ENCODE data around the gene DYSF. TPM values are rescaled to one million over a fixed set of nuclear protein-coding genes. Genes with fewer than 3 reads are reported as not detected.

DYSF gene
- total RNA-seq, 1 donor from 2014 or later, result 100 TPM

- DNase-seq, result peak; percentile 75
Observed at GRCh38 chr2:71603311-71603811, 150.0 kb downstream of the DYSF start.

GRCh38 chr2:71603851-71604725 is 150.7 kb downstream of the DYSF start:
- no peak for DNase-seq

DNA sequence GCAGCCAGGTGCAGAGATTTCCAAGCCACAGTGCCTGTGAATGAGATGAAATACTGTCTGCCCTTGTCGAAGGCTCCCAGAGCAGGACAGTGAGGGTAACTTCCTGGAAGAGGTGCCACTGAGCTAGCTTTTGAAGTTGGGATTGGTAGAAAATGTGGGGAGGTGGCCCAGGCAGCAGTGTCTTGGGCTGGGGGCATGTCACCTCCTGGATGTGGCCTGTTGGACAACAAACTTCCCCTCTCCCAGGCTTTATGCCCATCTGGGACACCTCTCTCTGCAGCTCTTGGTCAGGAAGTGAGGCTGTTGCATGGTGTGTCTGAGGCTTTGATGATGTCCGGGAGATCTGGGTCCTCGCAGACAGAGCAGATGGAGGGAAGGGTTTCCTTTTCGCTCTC is 151.4 kb downstream of the DYSF start:
- no peak for DNase-seq

DNA sequence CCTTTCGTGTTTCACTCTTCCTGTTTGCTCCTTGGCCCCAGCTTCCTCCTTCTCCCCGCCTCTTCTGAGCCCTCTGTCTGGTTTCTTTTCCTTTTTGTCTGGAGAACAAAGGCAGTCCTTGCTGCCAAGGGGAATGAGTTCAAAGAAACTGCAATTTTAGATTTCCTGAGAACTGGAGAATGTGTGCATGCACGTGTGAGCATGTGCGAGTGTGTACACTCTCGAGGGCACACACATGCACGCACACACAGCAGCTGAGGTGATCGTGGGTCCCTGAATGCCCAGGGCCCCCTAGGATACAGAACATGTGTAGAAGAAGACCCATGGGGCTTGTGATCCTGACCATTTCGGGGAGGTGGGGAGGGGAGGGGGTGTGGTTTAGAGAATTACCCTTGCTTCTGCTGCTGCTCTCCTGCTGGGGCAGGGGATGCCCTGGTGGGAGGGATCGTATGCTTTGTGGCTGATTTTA is 151.8 kb downstream of the DYSF start:
- peak; percentile 53 for DNase-seq

DNA sequence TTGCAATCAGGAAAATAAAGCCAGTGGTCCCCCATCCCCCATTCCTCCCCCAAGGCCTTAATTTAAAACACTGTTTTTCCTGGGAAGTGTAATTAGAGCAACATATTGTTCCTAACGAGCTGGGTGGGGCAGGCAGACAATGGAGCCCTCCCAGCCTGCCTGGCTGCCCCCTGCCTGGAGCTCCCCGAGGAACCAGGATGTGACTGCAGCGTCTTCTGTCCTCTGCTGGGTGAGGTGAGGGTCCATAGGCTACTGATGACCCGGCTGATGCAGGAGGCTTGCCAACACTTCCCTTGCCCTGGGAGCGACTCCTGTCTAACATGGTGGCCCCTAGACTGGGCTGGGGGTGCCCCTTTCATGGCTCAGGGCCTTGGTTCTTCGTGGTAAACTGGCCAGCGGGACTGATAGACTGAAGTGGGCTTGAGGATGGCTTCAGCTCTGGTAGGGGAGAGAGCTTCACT is 152.4 kb downstream of the DYSF start:
- no peak for DNase-seq

GRCh38 chr2:71606244-71606643 is 152.9 kb downstream of the DYSF start:
- DNase-seq, result no peak

DNA sequence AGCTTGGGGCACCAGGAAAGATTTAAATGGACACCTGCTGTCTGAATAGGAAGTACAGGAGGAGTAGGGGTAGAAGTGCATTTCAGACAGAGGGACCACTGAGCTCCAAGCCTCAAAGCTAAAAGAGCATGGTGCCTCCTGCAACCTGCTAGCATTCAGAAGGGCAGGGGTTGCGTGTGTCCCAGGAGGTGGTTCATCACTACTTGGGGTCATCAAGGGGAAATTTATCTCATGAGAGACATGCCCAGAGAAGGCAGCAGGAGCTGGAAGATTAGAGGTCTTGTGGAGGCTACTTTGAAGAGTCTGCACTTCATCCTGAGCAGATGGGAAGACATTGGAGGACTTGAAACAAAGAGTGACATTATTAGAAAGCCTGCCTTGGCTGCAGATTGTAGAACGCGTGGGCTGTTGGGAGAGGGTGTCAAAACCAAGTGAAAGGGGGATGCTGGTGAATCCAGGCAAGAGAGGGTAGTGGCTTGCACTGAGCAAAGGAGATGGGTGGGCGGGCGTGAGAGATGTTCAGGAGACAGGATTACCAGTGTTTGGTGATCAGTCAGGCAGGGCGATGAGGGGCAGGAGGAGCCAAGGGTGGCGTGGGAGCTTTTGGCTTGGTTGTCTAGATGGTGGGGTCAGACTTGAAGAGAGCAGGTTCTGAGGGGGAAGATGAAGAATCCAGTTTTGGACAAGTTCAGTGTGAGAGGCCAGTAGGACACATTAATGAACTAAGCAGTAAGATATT is 154.0 kb downstream of the DYSF start:
- no peak for DNase-seq

GRCh38 chr2:71608034-71608433 is 154.7 kb downstream of the DYSF start:
- DNase-seq, result no peak

DNA sequence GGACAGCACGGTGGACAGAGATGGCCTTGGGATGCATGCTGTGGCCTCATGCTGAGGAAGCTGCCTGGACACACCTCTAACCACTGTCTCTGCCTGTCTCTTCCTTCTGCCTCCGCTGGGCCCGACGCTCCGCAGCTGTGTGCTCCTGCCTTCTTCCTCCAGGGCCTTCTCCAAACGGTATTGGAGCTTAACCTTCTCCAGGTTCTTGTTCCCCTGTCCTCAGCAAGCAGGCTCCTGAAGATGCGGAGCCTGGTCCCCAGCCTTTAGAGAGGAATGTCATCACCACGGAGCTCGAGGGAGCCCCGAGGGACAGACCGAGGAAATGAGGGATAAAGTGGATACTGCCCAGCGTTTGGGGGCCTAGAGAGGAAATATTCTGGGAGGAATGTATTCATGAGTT is 155.1 kb downstream of the DYSF start:
- no peak for DNase-seq

DNA sequence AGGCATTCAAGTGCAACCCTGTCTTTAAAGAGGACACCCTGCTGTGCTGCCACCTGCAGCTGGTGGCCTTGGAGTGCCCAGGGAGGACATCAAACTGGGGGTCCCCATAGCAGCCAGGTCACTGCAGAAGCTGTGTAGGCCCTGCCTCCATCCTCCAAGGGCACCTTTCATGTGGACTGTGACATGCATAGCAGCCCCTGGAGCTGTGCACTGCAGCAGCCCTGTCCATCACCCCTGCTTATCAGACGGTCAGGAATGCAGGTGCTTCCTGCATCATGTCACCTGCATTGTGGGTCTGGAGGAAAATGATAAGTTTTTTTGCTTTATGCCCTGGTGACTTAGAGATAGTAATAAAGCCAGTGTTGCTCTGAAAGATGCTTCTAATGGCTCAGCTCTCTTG is 155.7 kb downstream of the DYSF start:
- no peak for DNase-seq

- no peak for DNase-seq
Observed at GRCh38 chr2:71609441-71609840, 156.1 kb downstream of the DYSF start.

- DNase-seq, result peak; percentile 60
Observed at GRCh38 chr2:71609958-71610357, 156.6 kb downstream of the DYSF start.

DNA sequence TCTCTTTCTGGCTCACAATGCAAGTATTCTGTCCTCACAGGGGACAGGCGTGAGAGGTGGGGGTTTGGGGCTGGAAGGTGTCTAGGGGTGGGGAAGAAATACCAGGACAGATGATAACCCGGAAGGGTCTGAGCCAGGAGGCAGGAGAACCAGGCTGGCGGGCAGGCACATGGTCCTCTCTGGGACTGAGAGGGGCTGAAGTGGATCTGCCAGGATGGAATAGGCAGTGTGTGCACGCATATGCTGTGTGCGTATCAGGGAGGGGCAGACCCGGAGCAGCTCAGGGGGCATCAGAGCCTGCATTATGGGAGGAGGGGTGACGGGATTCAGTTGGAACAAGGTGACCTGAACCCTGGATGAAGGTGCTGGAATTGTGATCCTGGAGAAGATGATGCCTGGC is 157.3 kb downstream of the DYSF start:
- no peak for DNase-seq

DNA sequence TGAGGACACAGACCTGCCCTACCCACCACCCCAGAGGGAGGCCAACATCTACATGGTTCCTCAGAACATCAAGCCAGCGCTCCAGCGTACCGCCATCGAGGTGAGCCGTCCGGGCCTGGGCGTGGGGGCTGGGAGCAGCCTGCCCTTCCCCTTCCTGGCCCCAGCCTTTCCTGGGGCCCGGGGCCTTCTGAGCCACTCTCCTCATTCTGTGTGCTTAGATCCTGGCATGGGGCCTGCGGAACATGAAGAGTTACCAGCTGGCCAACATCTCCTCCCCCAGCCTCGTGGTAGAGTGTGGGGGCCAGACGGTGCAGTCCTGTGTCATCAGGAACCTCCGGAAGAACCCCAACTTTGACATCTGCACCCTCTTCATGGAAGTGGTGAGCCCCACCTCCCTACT is 157.9 kb downstream of the DYSF start:
- DNase-seq, result no peak

GRCh38 chr2:71611781-71612527 is 158.6 kb downstream of the DYSF start:
- peak; percentile 47 for DNase-seq

DNA sequence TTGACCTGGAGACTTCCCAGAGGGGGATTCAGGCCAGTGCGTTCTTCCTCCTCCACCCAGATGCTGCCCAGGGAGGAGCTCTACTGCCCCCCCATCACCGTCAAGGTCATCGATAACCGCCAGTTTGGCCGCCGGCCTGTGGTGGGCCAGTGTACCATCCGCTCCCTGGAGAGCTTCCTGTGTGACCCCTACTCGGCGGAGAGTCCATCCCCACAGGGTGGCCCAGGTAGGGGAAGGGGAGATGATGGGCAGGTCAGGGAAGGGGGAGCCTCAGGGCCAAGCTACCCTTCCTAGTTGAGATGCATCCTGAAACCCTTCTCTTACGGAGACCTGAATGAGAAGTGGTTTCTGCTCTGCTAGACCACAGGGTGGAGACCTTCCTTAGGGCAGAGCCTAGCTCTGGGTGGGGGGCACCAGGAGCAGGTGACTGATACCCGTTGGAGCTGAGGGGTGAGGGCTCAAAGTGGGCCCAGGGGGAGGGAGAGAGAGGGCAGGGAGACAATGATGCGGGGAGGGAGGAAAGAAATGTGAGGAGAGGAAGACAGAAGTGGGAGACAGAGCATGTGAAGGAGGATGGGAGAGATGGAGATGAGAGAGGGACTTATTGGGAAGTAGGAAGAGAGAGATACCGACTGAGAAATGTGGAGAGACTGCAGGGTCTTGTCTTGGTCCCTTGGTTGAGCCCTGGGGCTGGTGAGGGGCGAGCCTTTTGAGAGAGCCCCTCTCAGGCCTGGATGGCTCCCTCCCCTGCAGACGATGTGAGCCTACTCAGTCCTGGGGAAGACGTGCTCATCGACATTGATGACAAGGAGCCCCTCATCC is 159.4 kb downstream of the DYSF start:
- DNase-seq, result no peak

DNA sequence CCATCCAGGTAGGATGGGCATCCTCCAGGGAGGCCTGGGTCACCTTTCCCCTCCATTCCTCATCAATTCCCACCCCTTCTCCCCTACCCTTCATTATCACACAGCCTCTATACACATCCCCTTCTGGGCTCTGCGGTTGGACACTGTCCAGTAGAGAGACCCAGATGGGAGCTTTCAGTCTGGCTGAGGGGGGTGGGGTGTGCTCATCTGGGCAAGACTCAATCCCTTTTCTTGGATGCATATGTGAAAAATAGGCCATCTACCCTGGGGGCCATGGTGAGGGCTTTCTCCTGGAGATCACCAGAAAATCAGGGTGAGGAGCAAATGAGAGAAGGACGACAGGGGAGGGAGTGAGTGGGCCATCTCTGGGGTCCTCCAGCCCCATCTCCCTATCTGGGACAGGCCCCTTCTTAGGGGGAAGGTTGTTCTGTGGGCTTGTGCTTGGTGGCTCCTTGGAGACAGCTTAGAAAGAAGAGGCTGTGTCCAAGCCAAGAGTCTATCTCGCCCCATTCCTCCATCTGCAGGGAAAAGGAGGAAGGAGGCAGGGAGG is 160.1 kb downstream of the DYSF start:
- no peak for DNase-seq

DNA sequence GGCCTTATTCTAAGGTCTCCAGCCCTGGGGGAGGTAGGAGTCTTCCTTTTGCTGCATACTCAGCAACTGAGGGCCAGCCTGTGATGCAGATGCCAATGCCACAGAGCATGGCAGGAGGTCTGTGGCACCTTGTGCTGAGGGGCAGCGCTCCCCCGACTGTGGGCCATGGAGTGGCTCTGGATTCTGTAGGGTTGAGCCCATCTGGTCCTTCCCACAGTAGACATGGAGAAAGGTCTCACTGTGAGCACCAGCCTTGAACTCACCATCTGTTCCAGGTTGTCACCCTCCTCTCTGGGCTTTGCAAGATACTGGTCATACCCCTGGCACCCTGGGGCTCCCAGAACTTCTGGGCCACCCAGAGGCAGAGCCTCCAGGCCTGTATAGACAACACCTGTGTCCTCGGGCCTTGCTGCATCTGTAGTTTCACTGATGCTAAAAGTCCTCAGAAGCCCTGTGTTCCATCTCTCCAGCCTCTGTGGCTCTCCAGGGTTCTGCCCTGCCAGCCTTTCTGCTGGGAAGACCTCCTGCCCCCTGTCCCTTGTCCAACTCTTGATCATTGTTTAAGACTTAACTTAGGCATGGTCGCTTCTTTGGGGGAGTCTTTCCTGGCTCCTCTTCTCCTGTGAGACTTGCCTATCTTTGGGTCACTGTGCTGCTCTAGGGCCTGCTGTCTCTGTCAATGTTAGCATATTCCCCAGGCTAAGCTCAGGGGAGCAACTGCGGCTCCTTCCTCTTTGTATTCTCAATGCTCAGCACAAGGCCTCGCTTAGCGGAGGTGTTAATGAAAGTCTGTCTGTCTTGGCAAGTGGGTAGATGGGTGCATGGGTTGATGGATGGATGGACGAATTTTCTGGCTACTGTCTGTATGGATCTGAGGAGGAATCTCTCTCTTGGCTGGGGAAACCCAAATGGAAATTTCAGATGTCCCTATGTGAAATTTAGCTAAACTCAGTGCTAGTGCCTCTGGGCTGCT is 160.9 kb downstream of the DYSF start:
- no peak for DNase-seq

- DNase-seq, result peak; percentile 54
Observed at GRCh38 chr2:71614976-71615766, 161.8 kb downstream of the DYSF start.
